Esophagus squamous epithelium (tissue), 5 donors: ENCODE results near the gene PLXND1. TPM values are rescaled to one million over a fixed set of nuclear protein-coding genes. Genes with fewer than 3 reads are reported as not detected.
"Not testable (repeated sequence)": the region's sequence is repeated elsewhere in the genome, so short reads cannot be mapped to it uniquely, and the experiment has no call there.

Experiments used
- DNase-seq: peaks from one replicate; lab custom pipeline; 2025; lab: John Stamatoyannopoulos, UW
- H3K27ac ChIP-seq, 4 donors: fragments of 200-600 bp; sonication (generic); one replicate each; pipeline ENCODE4 v1.5.1; 2016 to 2019; ENCODE audit warnings: mild to moderate bottlenecking in 1 of 4
- H3K27me3 ChIP-seq, 4 donors: fragments of 200-600 bp; sonication (generic); 1 replicate in 3 of 4; 2 replicates in 1 of 4; pipeline versions ENCODE4 v1.5.1 to v1.6.0; 2017 to 2021; ENCODE audit warnings: antibody characterized with exemption in 1 of 4
- H3K36me3 ChIP-seq, 3 donors: fragments of 200-600 bp; sonication (generic); one replicate each; pipeline ENCODE4 v1.5.1; 2016 to 2019
- H3K4me1 ChIP-seq, 3 donors: fragments of 200-600 bp; sonication (generic); one replicate each; pipeline ENCODE4 v1.5.1; 2017 to 2019
- H3K4me3 ChIP-seq, 4 donors: fragments of 200-600 bp; sonication (generic); 1 replicate in 3 of 4; 2 replicates in 1 of 4; pipeline ENCODE4 v1.5.1; 2016 to 2019; ENCODE audit warnings: mild to moderate bottlenecking in 2 of 4, moderate library complexity in 1 of 4
- H3K9me3 ChIP-seq, 3 donors: fragments of 200-600 bp; sonication (generic); one replicate each; pipeline ENCODE4 v1.5.1; 2016 to 2019
- POLR2A ChIP-seq, 4 donors: fragments of 450-650 bp; IDR thresholded peaks; one replicate each; pipeline ENCODE4 v1.6.1; 2017; ENCODE audit warnings: antibody characterized with exemption in 4 of 4, mild to moderate bottlenecking in 4 of 4, moderate library complexity in 3 of 4
- WGBS, 2 donors: methylation state at CpG; one replicate each; pipeline ENCODE4 v1.1.5; 2018; 5-methylcytosine and 5-hydroxymethylcytosine counted together
- intact Hi-C: fragments of 100-400 bp; cut with DNase I; formaldehyde crosslinking; loops from one replicate; pipeline ENCODE4 v1.15.0; 2022
- total RNA-seq, 4 donors: library from RNA; depleted of rRNA; stranded (reverse); fragments of >200 nt; gene quantifications; one replicate each; pipeline ENCODE4 v1.1.0, GENCODE V29; 2016
- TF ChIP-seq, protein P1 (sequence below), 6 experiments: fragments of 450-650 bp in 4 of 6; fragments of 200-600 bp in 2 of 6; sonication (generic) in 2 of 6; IDR thresholded peaks; one replicate each; pipeline ENCODE4 v1.5.1; 2016 to 2019; ENCODE audit warnings: antibody characterized with exemption in 6 of 6, mild to moderate bottlenecking in 4 of 6, moderate library complexity in 4 of 6
- donor health status: DM: yes; HTN: yes; CAD: no.

The PLXND1 gene
- total RNA-seq, 4 donors from 2014 or later: 4.5 to 66.0 (median 24.4) TPM

DNA sequence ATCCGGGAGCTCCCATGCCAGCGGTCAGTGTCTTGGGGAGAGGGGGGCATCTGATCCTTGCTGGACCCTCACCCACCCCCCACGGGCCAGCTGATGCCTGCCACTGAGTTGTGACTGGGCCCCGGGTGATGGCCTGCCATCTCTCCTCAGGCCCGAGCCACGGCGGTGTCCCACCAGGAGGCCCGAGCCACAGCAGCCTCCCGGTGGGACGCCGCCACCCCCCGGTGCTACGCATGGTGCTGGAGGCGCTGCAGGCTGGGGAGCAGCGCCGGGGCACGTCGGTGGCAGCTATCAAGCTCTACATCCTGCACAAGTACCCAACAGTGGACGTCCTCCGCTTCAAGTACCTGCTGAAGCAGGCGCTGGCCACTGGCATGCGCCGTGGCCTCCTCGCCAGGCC, 59.2 kb downstream of the PLXND1 start:
- no peak for DNase-seq
- H3K27ac ChIP-seq: no peak overlapping the region
- no peaks in the 10 kb centered on the region for H3K27me3 ChIP-seq
- H3K4me1 ChIP-seq: no peaks in the 10 kb centered on the region
- WGBS, 2 donors: 80 to 93% methylated on average over 1 to 5 of the region's 24 CpGs
- no peaks in the 10 kb centered on the region for H3K9me3 ChIP-seq
- intact Hi-C loops: no loop called here
- H3K4me3 ChIP-seq: no peak overlapping the region
- H3K36me3 ChIP-seq: no peaks in the 10 kb centered on the region
- TF ChIP-seq, protein P1, sequence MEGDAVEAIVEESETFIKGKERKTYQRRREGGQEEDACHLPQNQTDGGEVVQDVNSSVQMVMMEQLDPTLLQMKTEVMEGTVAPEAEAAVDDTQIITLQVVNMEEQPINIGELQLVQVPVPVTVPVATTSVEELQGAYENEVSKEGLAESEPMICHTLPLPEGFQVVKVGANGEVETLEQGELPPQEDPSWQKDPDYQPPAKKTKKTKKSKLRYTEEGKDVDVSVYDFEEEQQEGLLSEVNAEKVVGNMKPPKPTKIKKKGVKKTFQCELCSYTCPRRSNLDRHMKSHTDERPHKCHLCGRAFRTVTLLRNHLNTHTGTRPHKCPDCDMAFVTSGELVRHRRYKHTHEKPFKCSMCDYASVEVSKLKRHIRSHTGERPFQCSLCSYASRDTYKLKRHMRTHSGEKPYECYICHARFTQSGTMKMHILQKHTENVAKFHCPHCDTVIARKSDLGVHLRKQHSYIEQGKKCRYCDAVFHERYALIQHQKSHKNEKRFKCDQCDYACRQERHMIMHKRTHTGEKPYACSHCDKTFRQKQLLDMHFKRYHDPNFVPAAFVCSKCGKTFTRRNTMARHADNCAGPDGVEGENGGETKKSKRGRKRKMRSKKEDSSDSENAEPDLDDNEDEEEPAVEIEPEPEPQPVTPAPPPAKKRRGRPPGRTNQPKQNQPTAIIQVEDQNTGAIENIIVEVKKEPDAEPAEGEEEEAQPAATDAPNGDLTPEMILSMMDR (IDR thresholded peaks at IDR 0.05): no peak
- no peak for TF ChIP-seq POLR2A (IDR thresholded peaks at IDR 0.05)

DNA sequence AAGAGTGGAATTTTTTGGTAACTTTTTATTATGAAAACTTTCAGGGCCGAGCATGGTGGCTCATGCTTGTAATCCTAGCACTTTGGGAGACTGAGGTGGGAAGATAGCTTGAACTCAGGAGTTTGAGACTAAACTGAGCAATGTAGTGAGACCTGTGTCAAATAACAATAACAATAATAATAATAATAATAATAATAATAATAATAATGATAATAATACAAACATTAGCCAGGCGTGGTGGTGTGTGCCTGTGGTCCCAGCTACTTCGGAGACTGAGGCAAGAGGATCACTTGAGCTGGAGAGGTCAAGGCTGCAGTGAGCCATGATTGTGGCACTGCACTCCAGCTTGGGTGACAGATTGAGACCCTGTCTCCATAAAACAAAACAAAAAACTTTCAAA, 60.5 kb downstream of the PLXND1 start:
- H3K27ac ChIP-seq, H3K36me3 ChIP-seq, intact Hi-C loops, H3K4me3 ChIP-seq, H3K9me3 ChIP-seq, H3K4me1 ChIP-seq, H3K27me3 ChIP-seq, DNase-seq: not testable (repeated sequence)
- WGBS, 2 donors: 84% methylated on average over 3 of the region's 3 CpGs

DNA sequence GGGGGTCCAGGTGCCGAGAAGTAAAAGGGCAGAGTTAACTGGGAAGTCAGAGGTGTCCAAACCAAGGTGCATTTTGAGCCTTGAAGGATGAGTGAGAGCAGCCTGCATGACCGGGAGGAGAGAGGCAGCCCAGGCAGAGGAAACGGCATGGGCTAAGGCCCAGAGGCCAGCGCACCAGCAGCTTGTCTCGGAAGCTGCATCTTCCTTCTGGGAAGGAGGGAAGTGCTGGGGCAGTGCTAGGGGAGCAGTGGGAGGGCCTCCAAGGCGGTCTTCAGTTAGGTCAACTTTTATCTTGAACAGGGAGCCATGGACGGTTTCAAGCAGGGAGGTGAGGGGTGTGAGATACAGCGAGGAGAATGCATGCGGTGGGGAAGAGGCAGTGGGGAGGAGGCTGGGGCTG, 62.5 kb downstream of the PLXND1 start:
- no peak for DNase-seq
- Histone ChIP-seq H3K4me3 (no peak overlapping the region), H3K4me1 (no peaks in the 10 kb centered on the region), H3K9me3 (no peaks in the 10 kb centered on the region), H3K36me3 (no peaks in the 10 kb centered on the region), H3K27ac (no peak overlapping the region), H3K27me3 (no peaks in the 10 kb centered on the region)
- WGBS, 2 donors: 86 to 87% methylated on average over 8 to 9 of the region's 9 CpGs
- intact Hi-C loops: no loop called here
- TF ChIP-seq, protein P1 (IDR thresholded peaks at IDR 0.05): no peak
- TF ChIP-seq POLR2A (IDR thresholded peaks at IDR 0.05): no peak

DNA sequence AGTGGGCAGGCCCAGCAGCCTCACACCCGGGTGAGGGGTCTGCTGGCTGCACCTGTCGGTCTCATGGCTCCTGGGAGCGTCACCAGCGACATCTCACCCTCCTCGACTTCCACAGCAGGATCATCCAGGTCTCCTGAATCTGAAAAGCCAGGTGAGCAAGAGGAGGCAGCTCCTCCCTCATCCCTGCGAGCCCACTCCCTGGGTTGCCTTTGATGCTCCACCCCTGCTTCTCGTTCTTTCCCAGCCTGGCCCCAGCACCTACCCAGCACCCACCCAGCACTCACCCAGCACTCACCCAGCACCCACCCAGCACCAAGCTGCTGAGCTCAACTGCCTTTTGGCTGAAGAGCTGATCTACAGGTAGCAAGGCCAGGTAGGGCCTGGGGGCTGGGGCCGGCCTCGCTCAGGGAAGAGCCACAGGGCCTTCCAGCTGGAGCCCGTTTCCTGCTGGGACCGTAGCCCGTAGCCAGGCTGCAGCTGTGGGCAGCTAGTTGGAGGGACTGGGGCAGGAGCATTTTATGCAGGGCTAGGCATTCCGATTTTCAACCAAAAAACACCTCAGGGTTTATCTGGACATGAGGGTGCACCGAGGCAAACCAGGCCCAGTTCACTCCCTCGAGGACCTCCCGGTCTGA, 63.2 kb downstream of the PLXND1 start, which contains the start of gene H1-8:
Gene H1-8, plus strand, starts transcription at position 20 of the 635 bp plus-strand sequence. Its CDS starts 44 bp downstream, at position 64.
- H3K36me3 ChIP-seq: no peaks in the 10 kb centered on the region
- intact Hi-C loops: no loop called here
- H3K4me3 ChIP-seq: no peak within 1 kb of the TSS
- DNase-seq: no peak
- no peak within 1 kb of the TSS for H3K27ac ChIP-seq
- TF ChIP-seq, protein P1 (IDR thresholded peaks at IDR 0.05): no peak
- no peak for TF ChIP-seq POLR2A (IDR thresholded peaks at IDR 0.05)
- no peaks in the 10 kb centered on the region for H3K27me3 ChIP-seq
- no peaks in the 10 kb centered on the region for H3K9me3 ChIP-seq
- H3K4me1 ChIP-seq: no peaks in the 10 kb centered on the region
- 86 to 89% methylated on average over 6 to 13 of the region's 16 CpGs for WGBS, 2 donors

DNA sequence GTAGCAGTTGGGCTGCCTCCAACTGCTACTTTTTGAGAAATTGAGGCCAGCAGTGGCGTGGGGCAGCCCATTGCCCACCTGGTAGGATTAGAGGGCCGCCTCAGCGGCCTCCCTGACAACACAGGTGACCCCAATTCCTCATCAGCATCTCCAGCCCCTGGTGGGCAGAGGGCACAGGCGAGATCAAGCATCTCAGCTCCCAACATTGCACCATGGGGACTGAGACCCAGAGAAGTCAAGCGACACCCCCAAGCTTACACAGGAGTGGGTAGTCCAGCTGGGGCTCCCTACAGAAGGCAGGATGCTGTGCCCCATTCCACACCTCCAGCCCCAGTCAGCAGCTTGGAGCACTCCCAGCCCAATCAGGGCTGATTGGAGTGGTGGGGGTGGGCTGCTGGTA, 63.7 kb downstream of the PLXND1 start:
- TF ChIP-seq, protein P1 (IDR thresholded peaks at IDR 0.05): no peak
- no peak for TF ChIP-seq POLR2A (IDR thresholded peaks at IDR 0.05)
- H3K36me3 ChIP-seq: no peaks in the 10 kb centered on the region
- intact Hi-C loops: no loop called here
- no peak overlapping the region for H3K4me3 ChIP-seq
- DNase-seq: no peak
- 95% methylated on average over 3 of the region's 5 CpGs; no CpG with 5 or more reads in 1 of the 2 donors for WGBS, 2 donors
- no peaks in the 10 kb centered on the region for H3K9me3 ChIP-seq
- H3K4me1 ChIP-seq: no peaks in the 10 kb centered on the region
- peaks cover 0 to 4% (median 0%) of the 10 kb centered on the region in 4 donors for H3K27me3 ChIP-seq
- H3K27ac ChIP-seq: no peak overlapping the region
